ENCODE results near the gene MTNR1A. TPM values are rescaled to one million over a fixed set of nuclear protein-coding genes. Genes with fewer than 3 reads are reported as not detected.

The MTNR1A gene
- total RNA-seq, 1 donor from 2014 or later: not detected

DNA sequence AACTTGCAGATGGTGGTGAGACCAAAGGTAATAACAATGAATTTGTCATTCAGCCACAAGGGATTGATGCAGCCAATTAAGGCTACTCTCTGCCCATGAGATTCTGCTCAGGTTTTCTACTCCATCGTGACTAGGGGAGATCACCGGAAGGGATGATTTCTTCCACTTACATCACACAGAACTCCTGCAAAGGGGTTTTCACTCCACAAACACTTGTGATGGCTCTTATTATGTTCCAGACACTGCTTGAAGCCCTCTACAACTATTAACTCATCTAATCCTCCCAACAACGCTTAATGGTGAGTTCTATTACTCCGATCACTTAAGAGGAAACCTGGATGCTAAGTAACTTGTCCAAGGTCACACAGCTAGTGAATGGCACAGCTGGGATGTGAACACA lies 55.9 kb downstream of the MTNR1A start:
- FAIRE-seq: no peak

DNA sequence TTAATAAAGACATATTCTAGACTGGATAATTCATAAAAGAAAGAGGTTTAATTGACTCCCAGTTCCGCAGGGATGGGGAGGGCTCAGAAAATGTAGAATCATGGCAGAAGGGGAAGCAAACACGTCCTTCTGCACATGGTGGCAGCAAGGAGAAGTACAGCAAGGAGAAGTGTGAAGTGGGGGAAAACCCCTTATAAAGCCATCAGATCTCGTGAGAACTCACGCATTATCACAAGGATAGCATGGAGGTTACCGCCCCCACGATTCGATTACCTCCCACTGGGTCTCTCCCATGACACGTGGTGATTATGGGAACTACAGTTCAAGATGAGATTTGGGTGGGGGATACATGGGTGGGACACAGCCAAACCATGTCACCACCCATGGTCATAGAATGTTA lies 58.3 kb downstream of the MTNR1A start:
- DNase-seq (ENCODE audit: low spot score in 2 of 2) (no peak), FAIRE-seq (no peak)

More for the DNA sequence above, 55.9 kb downstream of the MTNR1A start:
- DNase-seq (ENCODE audit: low spot score in 2 of 2): no peak

DNA sequence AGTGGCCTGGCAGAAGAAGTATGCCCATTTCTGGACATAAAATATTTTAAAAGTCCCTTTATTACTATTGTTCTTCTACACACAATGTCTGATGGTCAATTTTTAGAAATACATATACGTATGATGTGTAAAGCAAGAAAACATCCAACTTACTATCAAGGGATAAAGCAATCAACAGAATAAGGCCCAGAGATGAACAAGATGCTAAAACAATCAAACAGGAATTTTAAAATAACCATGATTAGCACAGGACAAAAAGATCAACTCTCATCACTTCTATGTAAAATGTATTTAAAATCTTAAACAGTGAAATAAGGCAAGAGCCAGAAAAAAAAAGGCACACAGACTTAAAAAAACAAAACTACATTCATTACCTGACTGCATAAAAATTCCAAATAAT lies 60.9 kb downstream of the MTNR1A start:
- DNase-seq (ENCODE audit: low spot score in 2 of 2): no peak
- no peak for FAIRE-seq

DNA sequence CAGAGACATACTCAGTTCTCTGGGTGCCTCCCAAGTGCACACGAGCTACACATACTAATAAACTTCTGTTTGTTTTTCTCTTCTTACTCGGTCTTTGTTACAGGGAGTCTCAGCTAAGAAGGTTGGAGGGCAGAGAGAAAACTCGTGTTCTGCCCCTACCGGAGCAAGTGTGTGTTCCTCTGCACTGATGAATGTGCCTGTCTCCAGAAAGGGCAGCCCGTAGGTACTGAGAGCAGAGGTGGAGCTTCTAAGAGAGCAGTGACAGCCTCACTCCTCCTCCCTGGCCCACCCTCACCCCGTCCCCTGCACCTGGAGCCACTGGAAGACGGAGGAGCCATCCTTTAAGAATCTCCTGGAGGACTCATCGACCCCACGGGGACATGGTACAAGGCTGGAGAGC lies 67.6 kb downstream of the MTNR1A start:
- FAIRE-seq (no peak), DNase-seq (ENCODE audit: low spot score in 2 of 2) (no peak)

DNA sequence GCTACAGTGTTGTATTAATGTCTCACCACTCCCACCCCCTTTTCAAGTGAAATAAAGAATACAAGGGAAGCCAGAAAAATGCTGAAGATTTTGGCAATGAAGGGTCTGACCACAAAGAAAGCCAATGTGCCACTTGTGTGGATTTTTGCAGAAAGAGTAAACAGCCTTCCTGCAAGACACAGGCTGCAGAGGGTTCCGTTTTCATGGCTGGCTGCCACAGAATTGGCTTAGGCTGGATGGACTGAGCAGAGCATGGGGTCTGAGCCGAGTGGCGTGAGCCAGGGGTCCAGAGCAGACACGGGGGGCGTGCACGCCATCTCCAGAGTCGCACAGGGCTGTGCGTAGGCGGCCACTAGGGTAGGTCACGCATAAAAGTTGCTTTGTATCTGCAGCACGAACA lies 69.2 kb downstream of the MTNR1A start:
- DNase-seq (ENCODE audit: low spot score in 2 of 2) (no peak), FAIRE-seq (no peak)

DNA sequence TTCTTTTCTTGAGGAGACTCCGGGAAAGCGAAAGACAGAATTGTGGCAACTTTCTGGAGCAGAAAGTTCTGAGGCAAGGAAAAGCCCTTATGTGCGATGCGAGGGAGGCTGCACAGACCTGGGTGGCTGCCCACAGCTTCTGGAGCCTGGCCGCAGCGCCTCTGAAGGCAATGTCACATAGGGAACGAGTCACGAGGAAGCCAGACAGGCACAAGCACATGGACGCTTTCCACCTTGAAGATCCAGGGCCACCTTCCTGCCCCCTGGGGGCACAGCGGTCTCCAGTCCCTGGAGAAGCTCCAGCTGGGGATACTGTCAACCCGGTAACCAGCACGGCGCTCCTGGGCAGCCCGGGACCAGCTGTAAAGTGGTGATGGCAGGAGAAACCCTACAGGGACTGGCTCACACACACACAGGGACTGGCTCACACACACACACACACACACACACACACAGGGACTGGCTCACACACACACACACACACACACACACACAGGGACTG lies 69.8 kb downstream of the MTNR1A start:
- FAIRE-seq (no peak), DNase-seq (ENCODE audit: low spot score in 2 of 2) (peak in 1 of 2 donors; percentile 26)

DNA sequence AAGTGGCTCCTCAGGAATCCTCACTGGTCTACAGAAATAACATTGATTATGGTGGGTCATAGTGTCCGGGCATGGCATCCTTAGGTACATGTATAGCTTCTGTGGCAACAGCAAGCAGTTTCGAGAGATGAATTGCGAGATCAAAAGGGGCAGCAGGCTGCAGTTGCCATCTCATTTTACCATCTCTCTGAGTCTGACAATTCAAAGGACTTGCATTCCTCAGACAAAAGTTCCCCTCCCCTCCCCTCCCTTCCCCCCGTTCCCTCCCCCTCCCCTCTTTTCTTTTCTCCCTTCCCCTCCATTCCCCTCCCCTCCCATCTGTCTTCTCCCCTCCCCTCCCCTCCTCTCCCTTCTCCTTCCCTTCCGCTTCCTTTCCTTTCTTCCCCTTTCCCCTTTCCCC lies 70.2 kb downstream of the MTNR1A start:
- FAIRE-seq (no peak), DNase-seq (ENCODE audit: low spot score in 2 of 2) (no peak)

DNA sequence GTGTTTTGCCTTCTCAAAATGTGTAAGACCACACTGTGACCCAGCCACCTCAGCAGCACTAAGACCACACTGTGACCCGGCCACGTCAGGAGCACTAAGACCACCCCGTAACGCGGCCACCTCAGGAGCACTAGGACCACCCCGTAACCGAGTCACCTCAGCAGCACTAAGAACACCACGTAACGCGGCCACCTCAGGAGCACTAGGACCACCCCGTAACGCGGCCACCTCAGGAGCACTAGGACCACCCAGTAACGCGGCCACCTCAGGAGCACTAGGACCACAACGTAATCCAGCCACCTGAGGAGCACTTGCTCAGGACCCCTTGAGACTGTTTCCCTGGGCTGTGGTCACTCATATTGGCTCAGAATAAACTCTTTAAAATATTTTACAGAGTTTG lies 71.7 kb downstream of the MTNR1A start:
- FAIRE-seq: no peak

More for the DNA sequence above, 71.7 kb downstream of the MTNR1A start:
- no peak for DNase-seq (ENCODE audit: low spot score in 2 of 2)

Small RNA genes within 50 kb of the gene (small RNA-seq; reads per million reads assigned to genes)
- gene RNU6-1055P: not detected

Other genes starting within 250 kb of the MTNR1A start
- gene FAT1, start 168.3 kb upstream of the MTNR1A start, total RNA-seq: 26.9 TPM